PC-9 (cell line): ENCODE results near the gene ASCL2. TPM values are rescaled to one million over a fixed set of nuclear protein-coding genes. Genes with fewer than 3 reads are reported as not detected.
A peak's percentile ranks its signal among the peaks of the same experiment; 100 is the strongest.

Experiments used
- BruUV-seq: library from RNA; stranded (reverse); fragments of 400-500 nt; replicated peaks from 2 replicates; lab custom pipeline; 2021; lab: Mats Ljungman, UMichigan
- CTCF ChIA-PET: fragments of 300-600 bp; sonication (Branson Sonifier 250); formaldehyde crosslinking; loops from one replicate; lab custom pipeline; 2022; ENCODE audit warnings: antibody characterized with exemption; lab: Charles Lee
- POLR2A ChIA-PET: fragments of 300-600 bp; sonication (Branson Sonifier 250); formaldehyde crosslinking; loops from one replicate; lab custom pipeline; 2022; ENCODE audit warnings: antibody characterized with exemption; ENCODE audit not compliant: unreplicated experiment; lab: Charles Lee
- DNase-seq, 2 experiments: peaks; one replicate each; pipeline versions ENCODE4 v3.0.0 to v3.0.0-alpha.2; 2015 to 2022; ENCODE audit warnings: mixed read lengths in 1 of 2
- H2AFZ ChIP-seq: fragments of 200-600 bp; sonication (generic); 2 replicates; pipeline ENCODE4 v1.8.1; 2017; ENCODE audit warnings: antibody characterized with exemption
- H3F3A ChIP-seq: fragments of 200-600 bp; sonication (generic); 2 replicates; pipeline ENCODE4 v1.8.1; 2017; ENCODE audit warnings: antibody characterized with exemption, mild to moderate bottlenecking, low read depth; ENCODE audit not compliant: insufficient read depth
- H3K27ac ChIP-seq: fragments of 200-600 bp; sonication (generic); 2 replicates; pipeline ENCODE4 v1.6.1; 2016; ENCODE audit warnings: mixed run types
- H3K27me3 ChIP-seq: fragments of 200-600 bp; sonication (generic); 2 replicates; pipeline ENCODE4 v1.6.1; 2016; ENCODE audit warnings: low read depth, mixed run types; ENCODE audit not compliant: insufficient read depth
- H3K36me3 ChIP-seq: fragments of 200-600 bp; sonication (generic); 2 replicates; pipeline ENCODE4 v1.6.1; 2016; ENCODE audit warnings: low read depth, mixed run types
- H3K4me1 ChIP-seq: fragments of 200-600 bp; sonication (generic); replicated peaks from 2 replicates; pipeline ENCODE4 v1.6.1; 2016; ENCODE audit warnings: mixed run types; ENCODE audit not compliant: insufficient read depth
- H3K4me2 ChIP-seq: fragments of 200-600 bp; sonication (generic); 2 replicates; pipeline ENCODE4 v1.6.1; 2017; ENCODE audit warnings: mixed run types
- H3K4me3 ChIP-seq: fragments of 200-600 bp; sonication (generic); 2 replicates; pipeline ENCODE4 v1.6.1; 2016; ENCODE audit warnings: mixed run types
- H3K79me2 ChIP-seq: fragments of 200-600 bp; sonication (generic); 2 replicates; pipeline ENCODE4 v1.6.1; 2017; ENCODE audit warnings: low read depth, mixed run types
- H3K9me2 ChIP-seq: fragments of 200-600 bp; sonication (generic); 2 replicates; pipeline ENCODE4 v1.8.1; 2017; ENCODE audit warnings: mild to moderate bottlenecking; ENCODE audit not compliant: insufficient read depth
- H3K9me3 ChIP-seq: fragments of 200-600 bp; sonication (generic); 2 replicates; pipeline ENCODE4 v1.8.1; 2016; ENCODE audit warnings: low read depth; ENCODE audit not compliant: insufficient read depth
- H4K20me1 ChIP-seq: fragments of 200-600 bp; sonication (generic); 2 replicates; pipeline ENCODE4 v1.8.1; 2017; ENCODE audit not compliant: insufficient read depth
- CTCF ChIP-seq: fragments of 200-600 bp; sonication (generic); conservative IDR thresholded peaks from 2 replicates; pipeline ENCODE4 v1.6.1; 2017; ENCODE audit warnings: mixed run types, antibody characterized with exemption, mild to moderate bottlenecking, moderate library complexity
- EZH2 ChIP-seq: fragments of 200-600 bp; sonication (generic); IDR thresholded peaks from 2 replicates; pipeline ENCODE4 v1.8.0; 2017; ENCODE audit warnings: antibody characterized with exemption, low read depth
- intact Hi-C: fragments of 100-400 bp; cut with micrococcal nuclease; formaldehyde crosslinking; loops from one replicate; pipeline ENCODE4 v1.10.0; 2022; ENCODE audit not compliant: unreplicated experiment
- total RNA-seq: library from RNA; stranded (reverse); gene quantifications from 2 replicates; pipeline ENCODE4 v1.2.3, GENCODE V29; 2021

Gene ASCL2
- total RNA-seq, 1 experiment from 2014 or later = not detected

GRCh38 chr11:2271327-2272227, 1.2 kb upstream of the ASCL2 start:
- no peak overlapping the region for H3K4me3 ChIP-seq
- ChIA-PET CTCF (no interaction called here), POLR2A (no interaction called here)
- H3K9me2 ChIP-seq = no peaks in the 10 kb centered on the region
- peak in 1 of 2 experiments; percentile 32 for DNase-seq
- H3K4me2 ChIP-seq = no peak overlapping the region
- no TSS peak for BruUV-seq
- 0 out of 2 replicates have a peak, but pooled peaks cover 6% of the 10 kb centered on the region for H3K4me1 ChIP-seq
- no peak for TF ChIP-seq CTCF
- TF ChIP-seq EZH2 = no peak
- no peaks in the 10 kb centered on the region for H3K27me3 ChIP-seq
- H3K79me2 ChIP-seq = no peaks in the 10 kb centered on the region
- peaks cover 7% of the 10 kb centered on the region for H3F3A ChIP-seq
- H3K27ac ChIP-seq = no peak overlapping the region
- no peaks in the 10 kb centered on the region for H3K36me3 ChIP-seq
- H4K20me1 ChIP-seq = no peaks in the 10 kb centered on the region
- H2AFZ ChIP-seq = no peak overlapping the region
- intact Hi-C loops = no loop called here
- no peaks in the 10 kb centered on the region for H3K9me3 ChIP-seq

- CTCF ChIA-PET = no interaction called here
- no TSS peak for BruUV-seq
- Histone ChIP-seq H3K27ac (no peak overlapping the region), H3K9me3 (no peaks in the 10 kb centered on the region), H4K20me1 (no peaks in the 10 kb centered on the region), H3K4me2 (no peak overlapping the region), H2AFZ (no peak overlapping the region), H3K79me2 (no peaks in the 10 kb centered on the region), H3K9me2 (no peaks in the 10 kb centered on the region), H3K27me3 (no peaks in the 10 kb centered on the region), H3K36me3 (no peaks in the 10 kb centered on the region), H3K4me1 (0 out of 2 replicates have a peak, but pooled peaks cover 6% of the 10 kb centered on the region), H3F3A (peaks cover 7% of the 10 kb centered on the region), H3K4me3 (no peak overlapping the region)
- intact Hi-C loops = no loop called here
- TF ChIP-seq EZH2 = no peak
- POLR2A ChIA-PET = no interaction called here
- DNase-seq = no peak
Observed at GRCh38 chr11:2271077-2271326, 614 bp upstream of the ASCL2 start.

- Histone ChIP-seq H3K27ac (no peak overlapping the region), H3K79me2 (no peaks in the 10 kb centered on the region), H3K36me3 (no peaks in the 10 kb centered on the region), H3K4me1 (0 out of 2 replicates have a peak, but pooled peaks cover 6% of the 10 kb centered on the region), H2AFZ (peak overlapping the region; percentile 91), H3K4me2 (peak overlapping the region; percentile 75), H3K9me2 (no peaks in the 10 kb centered on the region), H3K9me3 (no peaks in the 10 kb centered on the region), H3K4me3 (peak overlapping the region; percentile 56), H4K20me1 (no peaks in the 10 kb centered on the region), H3K27me3 (no peaks in the 10 kb centered on the region), H3F3A (peaks cover 7% of the 10 kb centered on the region)
- BruUV-seq = no TSS peak
- no peak for DNase-seq
- CTCF ChIA-PET = no interaction called here
- TF ChIP-seq EZH2 = no peak
- no peak for TF ChIP-seq CTCF
- POLR2A ChIA-PET = interaction anchor here (0.6 kb wide), 1 partner anchor 104 kb away, joined by 4 read pairs; no protein-coding TSS in a partner anchor
- intact Hi-C loops = loop anchor here (2.0 kb wide), 1 partner anchor 67 kb away; no protein-coding TSS in a partner anchor
Observed at GRCh38 chr11:2269601-2270321, 627 bp downstream of the ASCL2 start.
